ENCODE results near the gene RELL2.

- TF ChIP-seq POLR2A (IDR thresholded peaks at IDR 0.05): no peak
- no peak for TF ChIP-seq CTCF (IDR thresholded peaks at IDR 0.05)
Observed at GRCh38 chr5:141597814-141598213, 39.0 kb upstream of the RELL2 start.
